Left lobe of liver (tissue), 2 donors: ENCODE data around the gene PC. TPM values are rescaled to one million over a fixed set of nuclear protein-coding genes. Genes with fewer than 3 reads are reported as not detected.
"Not testable (repeated sequence)": the region's sequence is repeated elsewhere in the genome, so short reads cannot be mapped to it uniquely, and the experiment has no call there.

Experiments used
- ATAC-seq: fragments of 200-7000 bp; cut with Tn5 transposase; one replicate; pipeline ENCODE4 v1.9.1; 2020; ENCODE audit warnings: mild to moderate bottlenecking, moderate library complexity
- DNase-seq: peaks from one replicate; pipeline ENCODE4 v3.0.0-alpha.2; 2020; ENCODE audit warnings: low spot score
- total RNA-seq: library from RNA; stranded (reverse); gene quantifications from one replicate; pipeline ENCODE4 v1.2.1, GENCODE V29; 2021
- donor health status: DM: no; HTN: no; CAD: no; lungs with moderate emphysema.
- donor health status: DM: no; HTN: yes; CAD: no.

PC gene
- total RNA-seq, 1 donor from 2014 or later: 392 TPM

DNA sequence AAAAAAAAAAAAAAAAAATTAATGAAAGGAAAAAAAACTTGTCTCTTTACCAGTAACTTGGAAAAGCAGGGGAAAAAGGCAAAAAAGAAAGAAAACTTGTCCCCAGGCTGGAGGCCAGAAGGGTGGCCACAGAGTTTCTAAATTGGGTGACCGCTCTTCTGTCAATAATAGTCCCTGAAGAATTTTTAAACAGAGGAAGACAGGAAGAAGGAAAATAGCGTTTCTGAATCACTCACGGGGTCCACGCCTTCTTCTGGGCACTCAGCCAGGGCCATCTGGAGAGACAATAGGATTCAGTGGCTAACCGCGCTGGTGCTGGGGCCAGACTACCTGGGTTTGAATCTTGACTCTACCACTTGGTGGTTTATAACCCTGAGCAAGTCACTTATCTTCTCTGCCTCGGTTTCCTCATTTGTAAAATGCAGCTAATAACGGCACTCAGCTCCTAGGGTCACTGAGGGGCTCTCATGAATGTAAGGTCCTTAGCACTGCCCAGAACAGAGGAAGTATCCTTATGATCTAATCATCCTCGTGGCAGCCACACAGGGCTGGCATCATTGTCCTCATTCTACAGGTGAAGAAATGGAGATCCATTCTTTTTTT, 23.9 kb upstream of the PC start:
- ATAC-seq (no peak), DNase-seq (no peak)

DNA sequence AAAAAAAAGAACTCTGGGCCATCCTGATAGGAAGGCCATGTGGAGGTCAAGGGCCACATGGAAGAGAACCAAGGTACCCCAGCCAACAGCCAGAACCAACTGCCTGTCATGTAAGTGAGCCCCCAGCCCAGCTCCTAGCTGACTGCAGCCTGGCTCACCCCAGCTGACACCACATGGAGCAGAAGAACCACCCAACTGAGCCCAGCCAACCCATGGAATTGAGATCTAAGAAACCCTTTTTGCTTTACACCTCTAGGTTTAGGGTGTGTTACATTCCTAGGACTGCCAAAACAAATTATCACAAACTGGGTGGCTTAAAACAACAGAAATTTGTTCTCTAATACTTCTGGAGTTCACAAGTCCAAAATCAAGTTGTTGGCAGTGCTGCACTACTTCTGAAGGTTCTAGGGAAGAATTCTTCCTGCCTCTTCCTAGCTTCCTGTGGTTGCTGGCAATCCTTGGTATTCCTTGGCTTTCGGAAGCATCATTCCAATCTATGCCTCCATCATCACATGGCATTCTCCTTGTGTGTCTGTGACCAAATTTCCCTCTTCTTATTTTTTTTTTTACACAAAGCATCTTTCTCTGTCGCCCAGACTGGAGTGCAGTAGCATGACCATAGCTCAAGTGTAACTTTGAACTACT, 21.3 kb upstream of the PC start:
- ATAC-seq: peak; percentile 42
- DNase-seq: no peak

DNA sequence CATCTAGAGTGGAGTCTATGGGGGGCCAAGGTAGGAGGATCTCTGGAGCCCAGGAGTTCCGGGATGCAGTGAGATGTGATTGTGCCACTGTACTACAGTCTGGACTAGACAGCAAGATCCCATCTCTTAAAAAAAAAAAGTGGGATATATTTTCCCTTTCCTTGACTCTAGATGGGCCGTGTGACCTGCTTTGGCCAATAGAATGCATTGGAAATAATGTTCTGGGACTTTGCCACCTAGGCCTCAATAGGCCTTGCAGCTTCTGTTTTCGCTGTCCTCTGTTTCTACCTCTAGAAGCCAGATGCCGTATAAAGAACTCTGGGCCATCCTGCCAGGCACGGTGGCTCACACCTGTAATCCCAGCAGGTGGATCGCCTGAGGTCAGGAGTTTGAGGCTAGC, 20.5 kb upstream of the PC start:
- ATAC-seq (no peak), DNase-seq (no peak)

DNA sequence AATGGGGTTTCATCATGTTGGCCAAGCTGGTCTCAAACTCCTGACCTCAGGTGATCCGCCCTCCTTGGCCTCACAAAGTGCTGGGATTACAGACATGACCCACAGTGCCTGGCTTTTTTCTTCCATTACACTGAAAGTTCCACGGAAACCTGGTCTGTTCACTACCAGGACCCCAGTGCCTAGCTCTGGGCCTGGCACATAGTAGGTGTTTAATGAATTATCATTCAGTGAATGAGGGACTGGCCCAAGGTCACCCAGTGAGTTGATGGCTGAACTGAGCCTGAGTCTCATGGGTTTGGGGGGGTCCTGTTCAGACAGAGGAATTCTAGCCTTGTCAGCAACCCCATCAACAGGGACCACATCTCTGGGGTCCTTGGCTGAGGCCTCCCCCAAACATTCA, 20.0 kb upstream of the PC start:
- ATAC-seq (no peak), DNase-seq (no peak)

DNA sequence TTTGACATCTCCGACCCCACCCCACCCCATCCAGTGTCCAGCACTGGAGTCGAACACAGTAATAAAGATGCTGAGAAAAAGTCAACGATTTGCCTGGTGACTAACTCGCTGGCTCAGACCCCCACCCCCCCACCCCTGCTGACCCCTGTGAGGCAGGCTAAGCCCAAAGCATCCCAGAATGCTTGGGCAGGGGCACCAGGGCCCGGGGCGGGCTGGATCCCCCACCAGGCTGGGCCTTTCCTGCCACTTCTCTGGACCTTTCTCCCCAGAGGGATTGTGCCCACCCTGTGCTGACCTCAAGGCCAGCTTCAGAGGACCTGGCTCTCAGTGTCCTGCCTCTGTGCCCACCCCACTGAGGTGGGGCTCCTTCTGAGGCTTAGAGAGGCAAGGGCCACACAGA, 18.7 kb upstream of the PC start:
- ATAC-seq: no peak
- no peak for DNase-seq

DNA sequence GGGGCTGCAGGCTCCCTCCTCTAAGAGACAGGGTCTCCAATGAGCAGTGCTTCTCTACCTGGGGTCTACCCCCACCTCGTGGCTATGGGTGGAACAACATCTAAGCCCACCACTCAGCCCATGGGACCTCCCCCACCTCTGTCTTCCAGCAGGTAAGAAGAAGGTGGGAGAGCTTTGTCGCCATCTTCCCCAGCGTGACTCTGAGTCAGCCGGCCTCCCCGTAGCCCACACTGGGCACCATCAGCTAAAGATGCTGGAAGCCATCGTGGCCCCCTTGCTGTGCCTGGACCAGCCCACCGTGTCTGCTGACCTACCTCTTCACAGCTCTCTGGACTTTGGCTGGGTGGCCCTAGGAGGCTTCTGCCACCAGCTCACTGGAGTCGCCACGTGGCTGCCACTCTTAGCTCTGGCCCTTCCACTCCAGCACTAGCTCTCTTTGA, 17.9 kb upstream of the PC start:
- no peak for DNase-seq
- ATAC-seq: peak; percentile 11

DNA sequence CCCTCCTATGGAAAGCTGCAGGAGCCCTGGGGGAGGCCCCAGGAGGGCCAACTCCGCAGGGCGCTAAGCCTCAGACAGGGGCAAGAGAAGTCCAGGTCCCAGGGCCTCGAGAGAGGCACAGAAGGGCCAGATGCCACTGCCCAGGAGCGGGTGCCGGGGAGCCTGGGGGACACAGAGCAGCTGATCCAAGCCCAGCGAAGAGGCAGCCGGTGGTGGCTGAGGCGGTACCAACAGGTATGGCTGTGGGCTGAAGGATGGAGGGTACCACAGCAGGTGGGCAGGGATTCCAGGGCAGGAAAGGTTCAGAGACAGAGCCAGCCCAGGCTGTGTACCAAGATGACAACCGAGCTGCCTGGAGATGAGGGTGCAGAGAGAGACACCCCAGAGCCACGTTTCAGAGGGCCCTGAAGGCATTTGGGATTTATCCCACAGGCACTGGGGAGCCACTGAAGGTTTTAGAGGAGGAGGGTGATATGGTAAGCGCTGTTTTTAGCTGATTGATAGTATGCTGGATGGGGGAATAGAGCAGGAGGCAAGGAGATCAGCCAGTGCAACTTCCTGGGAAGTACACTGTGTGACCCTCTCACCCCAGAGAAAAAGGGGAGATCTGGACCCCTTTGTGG, 17.3 kb upstream of the PC start:
- ATAC-seq (no peak), DNase-seq (no peak)

DNA sequence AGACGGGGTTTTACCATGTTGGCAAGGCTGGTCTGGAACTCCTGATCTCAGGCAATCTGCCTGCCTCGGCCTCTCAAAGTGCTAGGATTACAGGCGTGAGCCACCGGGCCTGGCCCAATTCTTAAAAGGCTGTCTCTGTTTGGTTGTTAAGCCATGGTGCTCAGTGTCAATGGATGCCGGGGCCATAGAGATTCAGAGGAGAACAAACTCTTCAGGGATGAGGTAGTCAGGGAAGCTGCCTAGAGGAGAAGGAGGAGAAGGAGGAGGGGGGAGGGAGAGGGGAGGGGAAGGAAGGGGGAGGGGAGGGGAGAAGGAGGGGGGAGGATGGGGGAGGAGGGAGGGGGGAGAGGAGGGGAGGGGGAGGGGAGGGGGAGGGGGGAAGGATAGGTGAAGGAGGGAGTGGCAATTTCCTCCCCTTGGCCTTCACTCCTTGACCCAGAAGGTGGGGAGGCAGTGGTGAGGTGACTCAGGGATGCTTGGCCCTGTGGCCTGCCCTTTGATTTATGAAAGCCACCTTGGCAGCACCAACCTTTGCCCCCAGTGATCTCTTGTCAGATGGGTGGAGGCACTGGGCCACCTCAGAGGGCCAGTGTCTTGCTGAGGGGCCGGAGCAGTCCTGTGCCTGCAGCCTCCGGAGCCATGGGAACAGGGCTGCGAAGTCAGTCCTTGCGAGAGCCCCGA, 16.7 kb upstream of the PC start, which contains the start of gene C11orf86:
C11orf86 (plus strand) TSS at position 581 of the 681 bp plus-strand sequence; CDS start at position 640, 59 bp downstream.
- DNase-seq (no peak), ATAC-seq (no peak)

DNA sequence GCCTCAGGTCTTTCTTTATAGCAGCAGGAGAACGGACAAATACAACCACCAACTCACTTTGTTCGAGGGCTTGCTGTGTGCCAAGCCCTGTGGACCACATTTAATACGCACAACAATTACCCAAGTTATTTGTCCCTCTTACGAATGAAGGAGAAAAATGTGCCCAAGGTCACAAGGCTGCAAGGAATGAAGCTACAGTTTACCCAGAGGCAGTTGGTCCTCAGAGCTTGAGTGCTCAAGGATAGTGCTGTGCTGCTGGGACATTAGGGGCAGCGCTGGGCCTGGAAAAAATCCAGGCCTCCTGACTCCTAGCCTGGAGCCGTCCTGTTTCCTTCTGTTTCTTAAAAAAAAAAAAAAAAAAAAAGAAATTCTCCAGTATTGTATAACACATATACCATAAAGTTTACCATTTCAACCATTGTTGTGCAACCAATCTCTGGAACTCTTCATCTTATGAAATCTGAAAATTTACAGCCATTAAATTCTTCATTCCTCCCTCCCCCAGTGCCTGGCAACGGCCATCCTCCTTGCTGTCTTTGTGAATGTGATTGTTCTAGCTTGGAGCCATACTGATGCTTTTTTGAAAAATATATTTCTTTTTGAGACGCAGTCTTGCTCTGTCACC, 15.9 kb upstream of the PC start:
- no peak for DNase-seq
- no peak for ATAC-seq

DNA sequence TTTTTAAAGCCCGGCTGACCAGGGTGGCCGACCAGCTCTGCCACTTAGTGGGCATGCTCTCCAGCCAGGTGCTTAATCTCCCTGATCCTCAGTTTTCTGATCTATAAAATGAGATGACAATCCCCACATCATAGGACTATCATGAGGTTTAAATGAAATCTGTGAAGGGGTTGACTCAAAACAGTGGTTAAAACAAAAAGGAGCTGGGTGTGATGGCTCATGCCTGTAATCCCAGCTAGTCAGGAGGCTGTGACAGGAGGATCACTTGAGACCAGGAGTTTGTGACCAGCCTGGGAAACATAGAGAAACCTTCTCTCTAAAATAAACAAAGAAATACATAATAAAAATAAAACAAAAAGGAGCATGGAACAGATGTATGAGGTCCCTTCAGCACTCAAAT, 13.3 kb upstream of the PC start:
- ATAC-seq: no peak
- DNase-seq: no peak

DNA sequence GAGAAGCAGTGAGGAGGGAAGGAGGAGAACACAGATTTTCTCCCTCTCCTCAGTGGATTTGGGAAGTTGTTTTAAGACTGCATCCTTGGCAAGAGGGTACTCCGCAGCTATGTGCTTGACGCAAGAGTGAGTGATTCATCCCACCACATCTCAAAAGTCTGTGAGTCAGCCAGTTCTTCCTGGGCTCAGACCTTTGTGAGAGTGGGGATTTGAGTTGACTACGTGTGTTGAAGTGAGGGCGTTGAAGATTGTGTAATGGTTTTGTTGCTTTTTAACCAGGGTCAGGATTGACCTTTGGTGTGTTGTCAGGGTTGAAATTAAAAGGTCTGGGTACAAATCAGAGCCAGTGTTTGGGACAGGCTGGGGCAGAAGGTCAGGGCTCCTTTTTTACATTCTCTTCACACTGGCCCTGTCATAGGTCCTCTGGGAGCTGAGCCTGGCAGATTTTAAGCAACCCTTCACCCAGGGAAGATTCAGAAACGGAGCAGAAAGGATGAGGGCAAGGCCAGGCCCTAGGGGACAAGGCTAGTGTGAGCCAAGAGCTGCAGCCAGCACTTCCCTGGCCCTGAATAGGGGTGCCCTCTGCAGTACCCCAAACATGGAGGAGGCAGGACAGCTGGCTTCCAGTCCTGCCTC, 12.7 kb upstream of the PC start:
- ATAC-seq: peak; percentile 88
- DNase-seq: peak; percentile 85

DNA sequence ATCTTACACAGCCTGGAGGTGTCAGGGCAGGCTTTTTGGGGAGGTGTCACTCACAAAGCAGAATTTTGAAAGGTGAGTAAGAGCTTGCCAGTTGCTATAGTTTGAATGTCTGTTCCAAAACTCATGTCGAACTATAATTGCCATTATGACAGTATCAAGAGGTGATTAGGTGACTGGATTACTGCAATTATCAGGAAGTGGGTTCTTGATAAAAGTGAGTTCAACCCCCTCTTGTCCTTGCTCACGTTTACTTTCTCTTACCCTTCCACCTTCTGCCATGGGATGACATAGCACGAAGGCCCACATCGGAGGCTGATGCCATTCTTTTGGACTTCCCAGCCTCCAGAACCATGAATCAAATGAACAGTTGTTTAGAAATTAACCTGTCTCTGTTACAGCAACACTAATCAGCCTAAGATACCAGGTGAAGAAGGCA, 12.2 kb upstream of the PC start:
- no peak for ATAC-seq
- no peak for DNase-seq

DNA sequence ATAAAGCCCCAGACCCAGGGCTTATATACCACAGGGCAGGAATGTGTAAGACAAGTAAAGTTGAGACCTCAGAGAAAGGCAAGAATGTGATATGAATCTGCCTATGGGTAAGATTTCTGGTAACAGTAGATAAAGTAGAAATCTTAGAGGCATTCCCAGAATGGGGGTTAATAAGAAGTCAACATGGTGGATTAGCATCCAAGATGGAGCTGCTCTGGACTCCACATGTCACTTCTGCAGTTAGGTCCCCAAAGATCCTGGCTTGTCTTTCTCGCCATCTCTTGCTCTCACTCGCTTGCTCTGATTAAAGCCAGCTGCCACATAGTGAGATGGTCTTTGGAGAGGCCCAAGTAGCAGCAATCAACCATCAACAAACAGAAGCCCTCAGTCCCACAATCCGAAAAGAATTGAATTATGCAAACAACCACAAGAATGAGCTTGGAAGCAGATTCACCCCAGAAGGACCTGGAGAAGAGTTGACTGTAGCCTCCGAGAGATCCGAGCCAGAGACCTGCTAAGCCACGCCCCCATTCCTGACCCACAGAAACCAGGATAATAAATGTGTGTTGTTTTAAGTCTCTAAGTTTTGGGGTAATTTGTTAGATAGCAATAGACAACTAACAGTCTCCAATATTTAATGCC, 11.5 kb upstream of the PC start:
- DNase-seq: no peak
- no peak for ATAC-seq

DNA sequence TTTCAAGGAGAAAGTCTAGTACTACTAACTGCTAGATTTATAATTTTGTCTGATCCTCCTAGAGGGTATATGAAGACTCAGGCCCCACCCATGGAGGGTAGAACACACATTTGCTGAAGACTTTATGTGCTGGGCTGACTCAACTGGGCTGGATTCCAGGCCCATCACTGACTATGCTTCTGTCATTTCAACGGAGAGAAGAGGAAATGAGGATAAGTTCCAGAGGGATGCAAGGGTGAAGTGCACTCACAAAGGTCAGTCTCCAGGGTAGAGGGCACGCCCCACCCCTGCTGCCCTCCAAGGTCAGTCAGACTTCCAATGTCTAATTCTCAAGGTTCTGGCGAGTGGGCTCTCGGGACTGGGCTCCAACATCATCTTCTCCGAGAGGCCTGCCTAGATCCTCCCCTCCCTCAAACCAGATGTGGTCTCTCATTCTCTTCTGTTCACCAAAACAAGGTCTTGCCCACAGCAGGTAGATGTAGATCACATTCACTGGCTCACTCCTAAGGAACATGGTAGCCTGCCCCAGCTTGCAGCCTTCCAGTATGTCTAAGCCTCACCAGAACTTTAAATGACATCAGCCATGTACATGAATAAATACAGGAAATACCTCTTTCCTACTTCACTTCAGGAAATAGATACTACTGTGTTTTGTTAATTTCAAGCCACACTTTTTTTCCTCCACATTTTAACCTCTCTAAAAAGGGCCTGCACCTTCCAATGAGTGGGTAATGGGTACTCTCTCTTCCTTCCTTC, 9.7 kb upstream of the PC start:
- ATAC-seq (no peak), DNase-seq (no peak)

DNA sequence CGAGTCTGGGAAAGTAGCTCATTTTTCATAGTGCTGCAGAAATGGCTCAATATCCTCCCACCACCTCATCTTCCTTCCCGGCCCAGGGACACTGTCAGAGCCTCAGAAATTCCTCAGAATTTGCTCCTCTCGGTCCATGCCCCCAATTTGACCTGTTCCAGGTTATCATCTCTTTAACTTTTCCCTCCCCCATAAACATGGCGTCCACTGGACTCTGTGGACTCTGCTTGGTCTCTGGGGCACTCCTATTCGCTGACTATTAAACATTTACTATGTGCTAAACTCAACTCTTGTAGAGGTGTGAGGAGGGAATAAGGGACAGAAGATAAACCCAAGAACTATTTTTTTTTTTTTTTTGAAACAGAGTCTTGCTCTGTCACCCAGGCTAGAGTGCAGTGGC, 8.2 kb upstream of the PC start:
- ATAC-seq (peak; percentile 10), DNase-seq (no peak)

DNA sequence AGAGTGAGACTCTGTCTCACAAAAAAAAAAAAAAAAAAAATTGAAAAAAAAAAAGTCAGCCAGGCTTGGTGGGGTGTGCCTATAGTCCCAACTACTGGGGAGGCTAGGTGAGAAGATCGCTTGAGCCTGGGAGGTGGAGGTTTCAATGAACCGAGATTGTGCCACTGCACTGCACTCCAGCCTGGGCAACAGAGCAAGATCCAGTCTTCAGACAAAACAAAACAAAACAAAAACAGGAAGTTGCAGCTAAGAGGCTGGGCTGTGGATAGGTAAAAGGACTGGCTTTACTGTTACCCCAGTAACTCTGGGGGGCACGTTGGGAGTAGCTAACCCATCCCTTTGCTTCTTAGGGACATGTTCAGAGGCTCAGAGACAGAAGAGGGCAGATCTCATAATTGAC, 6.3 kb upstream of the PC start:
- DNase-seq (no peak), ATAC-seq (no peak)

DNA sequence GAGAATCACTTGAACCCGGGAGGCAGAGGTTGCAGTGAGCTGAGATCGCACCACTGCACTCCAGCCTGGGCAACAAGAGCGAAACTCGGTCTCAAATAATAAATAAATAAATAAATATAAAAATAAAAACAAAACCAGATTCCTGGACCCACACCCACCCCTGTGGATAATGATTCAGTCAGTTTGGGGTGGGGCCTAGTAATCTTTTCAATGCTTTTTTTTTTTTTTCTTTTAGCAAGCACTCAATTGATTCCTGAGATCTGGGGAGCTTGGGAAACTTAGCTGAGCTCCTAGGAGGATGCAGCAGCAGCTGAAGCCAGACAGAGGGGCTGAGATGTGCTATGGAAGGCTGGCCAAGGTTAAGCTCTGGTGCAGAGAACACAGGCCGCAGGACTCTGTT, 4.6 kb upstream of the PC start:
- ATAC-seq (no peak), DNase-seq (no peak)

DNA sequence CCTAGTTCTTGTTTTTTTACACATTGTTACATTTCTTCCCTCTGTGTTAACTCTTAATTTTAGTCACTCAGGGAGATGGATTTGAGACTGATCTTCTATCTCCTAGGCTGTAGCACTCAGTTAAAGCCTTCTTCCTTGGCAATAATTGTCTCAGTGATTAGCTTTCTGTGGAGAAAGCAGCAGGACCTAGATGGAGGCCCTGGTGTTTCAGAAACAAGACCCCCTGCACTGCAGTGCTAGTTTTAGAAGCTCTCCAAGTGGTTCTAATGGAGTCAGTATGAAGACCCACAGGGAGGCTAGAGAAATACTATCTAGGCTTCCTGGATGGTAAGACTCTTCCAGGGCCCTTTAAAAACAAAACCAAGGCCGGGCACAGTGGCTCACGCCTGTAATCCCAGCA, 4.1 kb upstream of the PC start:
- DNase-seq: no peak
- no peak for ATAC-seq

DNA sequence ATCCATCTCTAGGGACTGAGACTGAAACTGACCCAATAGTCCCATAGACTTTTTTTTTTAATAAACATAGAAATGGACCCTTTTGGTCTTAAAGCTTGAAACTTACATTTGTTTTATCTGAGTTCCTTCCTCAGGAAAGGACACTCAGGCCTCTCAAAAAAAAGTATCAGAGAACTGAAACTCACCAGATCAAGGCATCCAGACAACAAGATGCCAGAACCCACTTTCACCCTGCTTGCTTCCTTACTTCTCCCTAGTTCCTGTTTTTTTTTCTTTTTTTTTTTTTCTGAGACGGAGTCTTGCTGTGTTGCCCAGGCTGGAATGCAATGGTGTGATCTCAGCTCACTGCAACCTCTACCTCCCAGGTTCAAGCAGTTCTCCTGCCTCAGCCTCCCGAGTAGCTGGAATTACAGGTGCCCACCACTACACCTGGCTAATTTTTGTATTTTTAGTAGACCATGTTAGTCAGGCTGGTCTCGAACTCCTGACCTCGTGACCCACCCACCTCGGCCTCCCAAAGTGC, 3.6 kb upstream of the PC start:
- not testable (repeated sequence) for DNase-seq, ATAC-seq

DNA sequence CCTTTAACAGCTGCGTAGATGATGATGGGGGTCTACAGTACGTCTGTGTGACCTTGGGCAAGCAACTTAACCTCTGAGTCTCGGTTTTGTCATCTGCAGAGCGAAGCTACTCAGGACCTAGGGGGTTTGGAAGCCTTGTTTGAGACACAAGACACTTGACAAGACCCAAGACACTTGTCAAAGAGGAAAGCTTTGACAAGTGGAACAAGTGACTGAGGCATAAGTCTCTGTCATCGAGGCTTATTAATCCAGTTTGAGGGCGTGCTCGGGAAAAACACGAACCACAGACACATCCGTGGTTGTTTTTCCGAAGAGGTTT, 732 bp upstream of the PC start:
- ATAC-seq (no peak), DNase-seq (no peak)
